ENCODE data around the gene GJA3. TPM values are rescaled to one million over a fixed set of nuclear protein-coding genes. Genes with fewer than 3 reads are reported as not detected.
A peak's percentile ranks its signal among the peaks of the same experiment; 100 is the strongest.

The GJA3 gene
- total RNA-seq, 1 donor from 2014 or later, result 0.59 TPM

GRCh38 chr13:20118268-20119140 lies 42.3 kb downstream of the GJA3 start:
- peak; percentile 36 for DNase-seq (ENCODE audit: low read depth)

DNA sequence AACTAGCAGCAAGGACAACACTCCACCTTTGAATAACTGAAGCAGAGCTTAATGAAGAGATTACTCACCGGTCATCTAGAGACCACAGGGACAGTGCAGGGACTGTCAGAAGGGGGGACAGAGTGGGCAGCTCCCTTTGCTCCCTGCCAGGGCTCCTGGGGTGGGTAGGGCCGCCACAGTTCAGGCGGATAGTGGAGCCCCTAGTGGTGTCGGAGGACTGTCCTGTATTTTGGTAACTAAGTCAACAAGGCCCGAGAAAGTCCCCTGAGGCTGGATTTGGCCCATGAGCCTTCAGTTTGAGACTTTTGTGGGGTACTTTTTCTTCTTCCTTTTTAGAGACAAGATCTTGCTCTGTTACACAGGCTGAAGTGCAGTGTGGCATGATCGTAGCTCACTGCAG lies 44.6 kb downstream of the GJA3 start:
- FAIRE-seq, result no peak

More at GRCh38 chr13:20118268-20119140, 42.3 kb downstream of the GJA3 start:
- Histone ChIP-seq H3K27me3 (ENCODE audit: insufficient read depth, low read length) (peaks cover 2% of the 10 kb centered on the region), H3K27ac (ENCODE audit: low read depth, low read length) (peak overlapping the region; percentile 37), H3K9me3 (ENCODE audit: insufficient read depth, low read depth, low read length) (no peaks in the 10 kb centered on the region), H3K79me2 (ENCODE audit: insufficient read depth, low read length) (no peaks in the 10 kb centered on the region), H3K4me2 (ENCODE audit: low read length) (peak overlapping the region; percentile 90), H3K9ac (ENCODE audit: low read length) (peak overlapping the region; percentile 82), H3K4me1 (ENCODE audit: insufficient read depth, low read length) (peaks cover 7% of the 10 kb centered on the region), H4K20me1 (ENCODE audit: insufficient read depth, low read length) (no peaks in the 10 kb centered on the region), H3K4me3 (ENCODE audit: insufficient read depth, low read depth, low read length) (peak overlapping the region; percentile 61), H3K36me3 (ENCODE audit: insufficient read depth, low read length) (no peaks in the 10 kb centered on the region), H2AFZ (ENCODE audit: low read depth, low read length) (peak overlapping the region; percentile 93)
- H3K27me3 Mint-ChIP-seq (ENCODE audit: low read depth, unreplicated experiment), result peaks cover 10% of the 10 kb centered on the region
- H3K4me1 Mint-ChIP-seq (ENCODE audit: low read depth, unreplicated experiment), result peaks cover 2% of the 10 kb centered on the region
- no peak overlapping the region for H3K27ac Mint-ChIP-seq (ENCODE audit: unreplicated experiment)
- peaks cover 1% of the 10 kb centered on the region for H3K9me3 Mint-ChIP-seq (ENCODE audit: unreplicated experiment)
- H3K4me3 Mint-ChIP-seq (ENCODE audit: unreplicated experiment), result no peak overlapping the region
- FAIRE-seq, result no peak
- TF ChIP-seq, protein P1, sequence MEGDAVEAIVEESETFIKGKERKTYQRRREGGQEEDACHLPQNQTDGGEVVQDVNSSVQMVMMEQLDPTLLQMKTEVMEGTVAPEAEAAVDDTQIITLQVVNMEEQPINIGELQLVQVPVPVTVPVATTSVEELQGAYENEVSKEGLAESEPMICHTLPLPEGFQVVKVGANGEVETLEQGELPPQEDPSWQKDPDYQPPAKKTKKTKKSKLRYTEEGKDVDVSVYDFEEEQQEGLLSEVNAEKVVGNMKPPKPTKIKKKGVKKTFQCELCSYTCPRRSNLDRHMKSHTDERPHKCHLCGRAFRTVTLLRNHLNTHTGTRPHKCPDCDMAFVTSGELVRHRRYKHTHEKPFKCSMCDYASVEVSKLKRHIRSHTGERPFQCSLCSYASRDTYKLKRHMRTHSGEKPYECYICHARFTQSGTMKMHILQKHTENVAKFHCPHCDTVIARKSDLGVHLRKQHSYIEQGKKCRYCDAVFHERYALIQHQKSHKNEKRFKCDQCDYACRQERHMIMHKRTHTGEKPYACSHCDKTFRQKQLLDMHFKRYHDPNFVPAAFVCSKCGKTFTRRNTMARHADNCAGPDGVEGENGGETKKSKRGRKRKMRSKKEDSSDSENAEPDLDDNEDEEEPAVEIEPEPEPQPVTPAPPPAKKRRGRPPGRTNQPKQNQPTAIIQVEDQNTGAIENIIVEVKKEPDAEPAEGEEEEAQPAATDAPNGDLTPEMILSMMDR (IDR thresholded peaks at IDR 0.05; ENCODE audit: insufficient read depth, low read depth, low read length), result no peak
- no peak for TF ChIP-seq EZH2 (IDR thresholded peaks at IDR 0.05; ENCODE audit: insufficient read depth, low read length)
- H3K36me3 Mint-ChIP-seq (ENCODE audit: low read depth, unreplicated experiment), result no peaks in the 10 kb centered on the region

More for the DNA sequence above, 44.6 kb downstream of the GJA3 start:
- Histone ChIP-seq H3K9me3 (ENCODE audit: insufficient read depth, low read depth, low read length) (no peaks in the 10 kb centered on the region), H3K4me3 (ENCODE audit: insufficient read depth, low read depth, low read length) (no peak overlapping the region), H3K36me3 (ENCODE audit: insufficient read depth, low read length) (no peaks in the 10 kb centered on the region), H3K27me3 (ENCODE audit: insufficient read depth, low read length) (no peaks in the 10 kb centered on the region), H3K79me2 (ENCODE audit: insufficient read depth, low read length) (no peaks in the 10 kb centered on the region), H2AFZ (ENCODE audit: low read depth, low read length) (no peak overlapping the region), H4K20me1 (ENCODE audit: insufficient read depth, low read length) (no peaks in the 10 kb centered on the region), H3K4me2 (ENCODE audit: low read length) (no peak overlapping the region), H3K27ac (ENCODE audit: low read depth, low read length) (no peak overlapping the region), H3K4me1 (ENCODE audit: insufficient read depth, low read length) (peaks cover 7% of the 10 kb centered on the region), H3K9ac (ENCODE audit: low read length) (no peak overlapping the region)
- peaks cover 1% of the 10 kb centered on the region for H3K4me1 Mint-ChIP-seq (ENCODE audit: low read depth, unreplicated experiment)
- DNase-seq (ENCODE audit: low read depth), result no peak
- H3K9me3 Mint-ChIP-seq (ENCODE audit: unreplicated experiment), result peaks cover under 1% of the 10 kb centered on the region
- TF ChIP-seq EZH2 (IDR thresholded peaks at IDR 0.05; ENCODE audit: insufficient read depth, low read length), result no peak
- TF ChIP-seq, protein P1 (IDR thresholded peaks at IDR 0.05; ENCODE audit: insufficient read depth, low read depth, low read length), result no peak
- no peaks in the 10 kb centered on the region for H3K36me3 Mint-ChIP-seq (ENCODE audit: low read depth, unreplicated experiment)
- no peak overlapping the region for H3K4me3 Mint-ChIP-seq (ENCODE audit: unreplicated experiment)
- no peak overlapping the region for H3K27ac Mint-ChIP-seq (ENCODE audit: unreplicated experiment)
- peaks cover 12% of the 10 kb centered on the region for H3K27me3 Mint-ChIP-seq (ENCODE audit: low read depth, unreplicated experiment)

Data from astrocyte (in vitro differentiated cells and primary cell).